ENCODE results near the gene DGCR2.
"Not testable (repeated sequence)": the region's sequence is repeated elsewhere in the genome, so short reads cannot be mapped to it uniquely, and the experiment has no call there.

DGCR2 gene

DNA sequence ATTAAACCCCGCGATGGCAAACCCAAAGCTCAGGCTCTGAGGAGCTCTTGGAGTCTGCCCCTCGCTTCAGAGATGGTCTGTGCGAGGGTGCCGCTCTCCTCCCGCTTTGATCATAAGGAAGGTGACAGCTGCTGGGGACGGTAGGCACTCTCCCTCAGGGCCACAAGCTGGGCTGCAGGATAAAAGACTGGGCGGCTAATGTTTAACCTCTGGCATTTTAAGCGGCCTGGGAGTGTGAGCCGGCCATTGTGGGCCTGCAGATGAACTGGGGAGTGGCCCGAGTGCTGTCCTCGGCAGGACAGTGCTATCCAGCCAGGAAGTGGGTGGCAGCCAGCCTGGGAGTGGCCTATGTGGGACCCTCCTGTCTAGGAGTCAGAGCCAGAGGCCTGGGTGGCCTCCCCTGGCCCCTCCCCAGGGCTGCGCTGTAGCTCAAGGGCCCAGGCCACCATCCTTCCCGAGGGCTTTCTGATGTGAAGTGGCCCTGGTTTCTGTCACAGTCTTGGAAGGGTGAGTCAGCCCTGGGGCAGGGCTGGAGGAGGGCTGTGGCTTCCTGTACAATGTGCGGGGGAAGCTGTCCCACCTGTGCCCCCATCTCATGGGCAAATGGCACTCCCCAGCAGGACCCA, 127.4 kb downstream of the DGCR2 start:
- no peak for DNase-seq

DNA sequence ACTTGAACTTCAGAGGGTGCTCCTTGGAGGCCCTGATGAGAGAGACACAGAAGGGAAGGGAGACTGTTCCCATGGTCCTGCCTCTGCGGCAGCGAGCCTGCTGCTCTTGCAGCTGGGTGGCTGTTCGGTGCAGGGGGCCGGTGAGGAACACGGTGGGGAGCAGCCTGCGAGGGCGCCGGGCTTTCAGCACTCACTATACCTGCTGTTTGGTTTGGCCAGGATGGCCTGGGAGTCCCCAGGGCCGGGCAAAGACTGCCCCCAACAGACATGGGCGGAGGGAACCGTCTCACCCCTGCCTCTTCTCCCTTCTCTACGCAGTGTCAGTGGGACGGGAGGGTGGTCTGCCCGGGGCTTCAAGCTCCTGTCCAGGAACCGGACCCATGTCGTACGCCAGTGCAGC, 128.2 kb downstream of the DGCR2 start:
- DNase-seq = no peak

DNA sequence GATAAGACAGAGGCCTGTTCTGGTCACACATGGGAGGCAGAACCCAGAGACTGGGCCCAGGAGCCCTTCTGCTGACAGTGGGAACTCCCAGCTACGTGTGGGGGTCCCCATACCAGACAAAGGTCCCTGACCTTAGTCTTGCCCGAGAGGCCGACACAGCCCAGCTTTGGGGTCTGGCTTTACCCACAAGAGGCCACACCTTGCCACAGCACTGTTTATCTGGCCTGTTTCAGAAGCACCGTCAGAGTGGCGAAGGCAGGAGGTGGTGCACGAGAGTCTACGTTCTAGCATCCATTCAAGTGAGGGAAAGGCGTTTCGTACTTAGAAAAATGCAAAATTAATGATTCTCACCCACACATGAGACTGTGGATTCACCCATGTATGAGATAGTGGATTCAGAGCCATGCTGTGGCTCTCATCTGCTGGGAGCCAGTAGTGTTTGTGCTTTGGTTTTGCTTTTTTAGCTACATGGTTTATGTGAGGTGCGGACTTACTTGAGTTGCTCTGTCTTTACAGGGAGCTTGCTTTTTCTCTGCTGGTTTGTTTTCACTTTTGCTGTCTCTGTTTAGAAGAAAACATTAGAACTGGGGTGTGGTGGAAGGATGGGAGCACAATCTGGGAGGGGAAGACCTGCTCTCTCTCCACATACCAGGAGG, 129.5 kb downstream of the DGCR2 start:
- DNase-seq = no peak

DNA sequence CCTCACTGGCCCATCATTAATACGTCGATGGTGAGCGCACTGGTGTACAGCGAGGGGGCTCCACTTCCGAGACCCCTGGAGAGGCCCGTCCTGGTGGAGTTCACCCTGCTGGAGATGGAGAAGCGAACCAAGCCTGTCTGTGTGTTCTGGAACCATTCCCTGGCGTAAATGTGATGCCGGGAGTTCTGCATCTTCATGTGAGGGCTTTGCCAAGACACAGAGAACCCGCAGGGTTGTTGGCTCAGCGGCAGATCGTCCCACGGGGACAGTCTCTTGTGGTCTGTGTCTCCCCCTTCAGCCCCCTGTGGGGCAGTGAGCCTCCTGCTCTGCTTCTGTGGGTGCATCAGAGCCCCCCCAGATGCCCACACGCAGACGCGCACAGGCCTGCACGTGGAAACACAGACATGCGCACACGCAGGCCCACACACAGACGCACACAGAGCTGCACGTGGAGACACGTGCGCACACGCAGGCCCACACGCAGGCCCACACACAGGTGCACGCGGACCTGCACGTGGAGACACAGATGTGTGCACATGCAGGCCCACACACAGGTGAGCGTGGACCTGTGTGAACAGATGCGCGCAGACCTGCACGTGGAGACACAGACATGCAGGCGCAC, 130.3 kb downstream of the DGCR2 start:
- no peak for DNase-seq

DNA sequence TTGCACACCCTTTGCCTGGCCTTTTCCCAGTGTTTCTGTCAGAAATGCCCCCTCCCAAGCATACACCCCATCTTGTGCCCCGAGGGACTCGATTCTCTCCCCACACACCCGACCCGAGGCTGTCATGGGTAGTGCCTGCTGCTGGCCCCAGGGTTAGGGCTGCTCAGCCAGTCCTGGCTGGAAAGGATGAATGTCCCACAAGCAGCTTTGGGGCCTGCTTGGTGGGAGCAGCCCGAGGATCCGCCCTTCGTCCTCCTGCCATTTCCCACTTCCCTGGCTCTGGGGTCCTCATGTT, 131.1 kb downstream of the DGCR2 start:
- no peak for DNase-seq

DNA sequence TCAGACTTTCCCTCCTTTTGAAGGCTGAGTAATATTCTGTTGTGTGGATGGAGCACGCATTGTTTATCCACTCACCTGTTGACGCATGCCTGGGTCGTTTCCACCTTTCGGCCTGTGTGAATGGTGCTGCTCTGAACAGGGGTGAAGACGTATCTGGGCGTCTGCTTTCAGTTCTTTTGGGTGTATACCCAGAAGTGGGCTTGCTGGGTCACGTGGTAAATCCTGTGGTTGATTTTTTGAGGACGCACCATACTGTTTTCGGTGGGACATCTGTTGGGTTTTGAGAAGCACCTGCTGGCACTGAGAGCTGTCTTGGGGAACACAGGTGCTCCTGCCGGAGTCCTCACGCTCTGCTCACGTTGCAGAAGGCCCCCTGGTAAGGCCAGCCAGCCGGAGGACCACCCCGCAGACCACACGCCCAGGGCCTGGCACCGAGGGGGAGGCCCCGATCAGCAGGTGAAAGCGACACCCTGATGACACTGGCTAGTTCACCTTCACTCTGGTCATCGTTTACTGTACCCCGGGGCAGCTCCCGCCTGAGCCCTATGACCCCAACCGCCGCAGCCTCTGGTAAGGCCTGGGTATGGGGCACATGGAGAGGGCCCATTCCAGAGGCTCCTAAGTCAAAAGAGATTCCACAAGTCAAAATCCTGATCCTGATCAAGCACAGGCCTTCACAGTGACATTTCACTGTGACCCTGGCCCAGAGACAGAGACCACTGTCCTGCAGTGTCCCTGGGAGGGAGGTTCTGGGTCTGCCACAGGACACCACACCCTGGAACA, 131.7 kb downstream of the DGCR2 start:
- no peak for DNase-seq

DNA sequence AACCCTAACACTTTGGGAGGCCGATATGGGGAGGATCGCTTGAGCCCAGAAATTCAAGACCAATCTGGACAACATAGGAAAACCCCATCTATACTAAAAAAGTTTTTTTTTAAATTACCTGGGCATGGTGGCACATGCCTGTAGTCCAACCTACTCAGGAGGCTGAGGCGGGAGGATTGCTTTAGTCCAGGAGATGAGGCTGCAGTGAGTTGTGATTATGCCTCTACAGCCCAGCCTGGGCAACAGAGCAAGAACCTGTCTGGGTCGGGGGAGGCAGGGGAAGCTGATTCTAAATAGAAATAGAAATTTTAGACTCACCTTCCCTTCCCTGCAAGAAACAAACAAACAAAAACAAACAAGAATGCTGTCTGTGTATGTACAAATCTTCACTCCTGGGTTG, 133.3 kb downstream of the DGCR2 start:
- no peak for DNase-seq

DNA sequence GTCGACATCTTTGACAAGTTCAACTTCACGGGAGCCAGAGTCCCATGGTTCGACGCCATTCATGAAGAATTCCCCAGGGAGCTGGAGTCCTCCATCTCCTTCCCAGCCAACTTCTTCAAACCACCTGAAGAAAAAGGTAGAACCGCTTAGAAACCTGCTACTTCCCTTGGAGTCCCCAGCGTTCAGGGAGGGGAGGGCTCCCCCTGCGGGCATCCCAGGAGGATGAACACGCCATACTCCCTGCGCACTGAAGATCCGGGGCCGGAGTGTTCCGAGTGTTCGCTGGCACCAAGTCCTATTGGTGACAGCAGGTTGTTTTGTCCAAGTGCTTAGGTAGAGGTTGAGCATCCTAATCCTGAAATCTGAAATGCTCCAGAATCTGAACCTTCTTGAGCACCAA, 134.4 kb downstream of the DGCR2 start:
- no peak for DNase-seq

DNA sequence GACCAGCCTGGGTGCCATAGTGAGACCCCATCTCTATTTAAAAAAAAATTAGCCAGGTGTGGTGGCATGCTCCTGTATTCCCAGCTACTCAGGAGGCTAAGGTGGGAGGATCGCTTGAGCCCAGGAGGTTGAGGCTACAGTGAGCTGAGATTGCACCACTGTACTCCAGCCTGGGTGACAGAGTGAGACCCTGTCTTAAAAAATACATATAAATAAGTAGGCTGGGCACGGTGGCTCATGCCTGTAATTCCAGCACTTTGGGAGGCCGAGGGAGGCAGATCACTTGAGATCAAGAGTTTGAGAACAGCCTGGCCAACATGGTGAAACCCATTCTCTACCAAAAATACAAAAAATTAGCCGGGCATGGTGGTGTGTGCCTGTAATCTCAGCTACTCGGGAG, 135.1 kb downstream of the DGCR2 start:
- DNase-seq = not testable (repeated sequence)

All from activated CD4-positive, alpha-beta T cell treated with anti-CD3 and anti-CD28 coated beads, Interleukin-2, amount 50 U/mL, for 1 hour (primary cell).